Activated CD4-positive, alpha-beta T cell treated with anti-CD3 and anti-CD28 coated beads, Interleukin-2, Interleukin-6, amounts not matched to agents 100 ng/mL and 50 ng/mL, durations not matched to agents 16 hours and 8 hours (primary cell): ENCODE measurements around the gene PFKFB1.
A peak's percentile ranks its signal among the peaks of the same experiment; 100 is the strongest.

Experiments used
- DNase-seq: peaks from one replicate; pipeline ENCODE4 v3.0.0-alpha.2; 2020

The PFKFB1 gene

DNA sequence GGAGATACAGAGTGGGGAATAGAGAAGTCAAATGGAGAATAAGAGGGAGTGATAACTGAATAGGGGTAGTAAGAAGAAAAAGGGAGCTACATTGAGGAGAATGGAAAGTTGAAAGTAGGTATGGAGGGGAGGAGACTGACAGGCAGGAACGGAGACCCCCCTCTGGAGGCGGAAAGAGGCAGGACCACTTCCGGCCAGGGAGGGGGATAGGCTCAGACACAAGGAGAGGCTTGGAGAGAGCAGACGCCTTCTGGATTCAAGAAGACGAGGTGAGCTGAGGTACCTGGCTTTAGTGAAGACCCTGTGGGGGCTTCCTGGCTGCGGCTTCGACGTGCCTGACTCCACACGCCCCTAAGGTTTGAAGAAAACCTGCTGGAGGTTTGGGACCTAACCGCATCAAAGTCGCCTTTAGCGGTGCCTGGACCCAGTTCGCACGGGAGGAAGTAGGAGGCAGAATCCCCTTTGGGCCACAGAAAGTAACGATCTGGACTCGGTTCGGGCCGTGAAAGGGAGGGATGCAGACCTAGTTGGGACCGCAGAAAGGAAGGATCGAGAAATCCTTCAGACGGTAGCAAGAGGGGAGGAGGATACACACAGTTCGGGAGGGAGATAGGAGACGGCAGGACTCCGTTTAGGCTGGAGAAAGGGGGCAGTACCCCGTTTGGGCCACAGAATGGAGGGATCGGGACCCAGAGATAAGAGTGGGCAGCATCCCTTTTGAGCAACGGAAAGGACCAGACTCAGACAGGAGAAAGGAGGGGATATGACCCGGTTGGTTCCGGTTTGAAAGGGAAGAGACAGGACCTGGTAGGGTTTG lies 73.2 kb downstream of the PFKFB1 start, which contains the start of gene TRO:
Gene TRO (plus strand): TSS at position 215 of the 817 bp plus-strand sequence. CDS start 1,423 bp downstream, outside the sequence.
- DNase-seq = no peak

DNA sequence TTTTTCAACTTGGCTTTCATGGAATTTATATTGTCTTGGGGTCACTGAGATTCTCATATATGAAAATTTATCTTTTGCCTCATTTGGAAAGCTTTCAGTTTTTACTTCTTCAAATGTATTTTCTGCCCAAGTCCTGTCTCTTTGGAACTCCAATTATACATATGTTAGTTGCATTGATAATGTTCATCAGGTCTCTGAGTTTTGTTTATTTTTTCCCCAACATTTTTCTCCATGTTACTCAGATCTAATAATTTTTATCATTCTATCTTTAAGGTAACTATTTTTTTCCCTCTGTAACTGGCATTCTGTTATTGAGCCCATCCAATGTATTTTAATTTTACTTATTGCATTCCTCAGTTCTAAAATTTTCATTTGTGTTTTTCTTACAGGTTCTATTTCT lies 84.0 kb downstream of the PFKFB1 start:
- DNase-seq = no peak

DNA sequence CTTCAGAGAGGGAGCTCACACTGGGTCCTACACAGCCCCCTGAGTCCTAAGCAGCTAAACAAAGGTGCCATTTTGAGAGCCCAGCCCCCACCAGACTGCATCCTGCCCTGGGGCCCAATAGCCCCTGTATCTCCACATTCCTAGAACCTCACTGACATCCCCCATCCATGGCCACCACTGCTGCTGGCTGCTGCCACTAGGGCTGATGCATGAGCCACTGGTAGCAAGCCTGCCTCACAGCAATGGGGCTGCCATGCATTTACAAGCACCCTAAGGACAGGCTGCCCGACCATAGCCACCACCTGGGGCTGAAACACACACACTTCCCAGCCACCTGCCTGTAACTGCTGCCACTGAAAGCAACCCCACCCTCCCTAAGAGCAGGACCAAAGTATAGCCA lies 99.8 kb downstream of the PFKFB1 start:
- no peak for DNase-seq

DNA sequence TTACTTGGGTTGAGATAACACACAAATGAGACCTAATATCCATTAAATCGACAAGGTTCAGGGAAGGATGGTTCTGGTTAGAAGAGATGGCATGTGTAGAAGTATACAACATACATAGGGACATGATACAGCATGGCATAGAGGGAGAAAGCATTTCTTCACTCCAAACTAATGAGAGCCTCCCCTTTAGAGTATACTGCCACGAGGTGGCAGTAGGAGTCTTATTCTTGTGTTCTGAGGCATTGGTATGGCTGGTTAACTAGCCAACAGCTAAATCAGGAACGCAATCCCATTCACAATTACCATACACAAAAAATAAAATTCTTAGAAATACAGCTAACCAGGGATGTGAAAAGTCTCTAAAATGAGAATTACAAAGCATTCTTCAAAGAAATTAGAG lies 102.4 kb downstream of the PFKFB1 start:
- DNase-seq = peak; percentile 49

DNA sequence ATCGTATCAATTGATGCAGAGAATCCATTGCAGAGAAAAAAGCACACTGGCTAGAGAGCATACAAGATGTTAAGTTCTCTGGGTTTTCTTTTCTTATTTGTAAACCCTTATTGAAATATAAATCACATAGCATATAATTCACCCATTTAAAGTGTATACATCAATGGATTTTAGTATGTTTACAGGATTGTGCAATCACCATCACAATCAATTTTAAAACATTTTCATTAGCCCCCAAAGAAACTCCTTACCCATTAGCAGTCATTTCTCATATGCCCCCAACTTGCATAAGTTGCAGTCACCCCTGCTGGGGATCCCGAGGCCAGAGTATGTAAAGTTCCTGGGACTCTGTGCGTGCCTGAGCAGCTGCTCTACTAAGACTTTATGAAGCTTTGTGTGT lies 108.2 kb downstream of the PFKFB1 start:
- no peak for DNase-seq
